Muscle of back (tissue), 11 donors: ENCODE data around the gene PPM1N. TPM values are rescaled to one million over a fixed set of nuclear protein-coding genes. Genes with fewer than 3 reads are reported as not detected.
"Not testable (repeated sequence)": the region's sequence is repeated elsewhere in the genome, so short reads cannot be mapped to it uniquely, and the experiment has no call there.

ENCODE experiments used
- DNase-seq, 3 donors: peaks; one replicate each; pipeline versions ENCODE4 v3.0.0 to v3.0.0-alpha.2; 2013
- polyA plus RNA-seq, 10 donors: library from polyadenylated mRNA; unstranded; fragments of 120-200 nt; gene quantifications; one replicate each; pipeline ENCODE4 v1.2.1, GENCODE V29; 2013; ENCODE audit not compliant: insufficient read length in 10 of 10

Gene PPM1N
- polyA plus RNA-seq, 10 donors: 0.66 to 2.4 (median 0.77) TPM

- peak in 1 of 3 donors; percentile 62 for DNase-seq
Measured at GRCh38 chr19:45507872-45508416, 9.7 kb downstream of the PPM1N start.

DNA sequence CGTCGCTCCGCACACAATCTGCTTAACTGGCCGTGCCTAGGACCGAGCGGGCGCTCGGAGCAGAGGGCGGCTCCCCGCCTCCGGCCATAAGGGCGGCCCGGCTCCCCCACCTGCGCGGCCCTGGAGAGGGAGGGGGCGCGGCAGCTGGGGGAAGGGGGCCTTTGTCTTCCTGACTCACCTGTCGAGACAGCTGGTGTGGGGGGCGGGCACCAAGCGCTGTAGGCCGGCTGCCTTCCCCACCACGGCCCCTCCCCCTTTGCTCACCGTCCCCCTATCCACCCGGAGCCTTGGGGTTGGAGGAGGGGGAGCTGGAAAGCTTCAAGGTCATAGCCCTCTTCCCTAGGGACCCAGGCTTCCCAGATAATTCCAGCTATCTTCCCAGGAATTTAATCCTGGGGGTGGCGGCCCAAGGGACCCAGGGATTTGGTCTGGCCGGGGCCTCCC lies 10.2 kb downstream of the PPM1N start:
- peak in 1 of 3 donors; percentile 57 for DNase-seq

DNA sequence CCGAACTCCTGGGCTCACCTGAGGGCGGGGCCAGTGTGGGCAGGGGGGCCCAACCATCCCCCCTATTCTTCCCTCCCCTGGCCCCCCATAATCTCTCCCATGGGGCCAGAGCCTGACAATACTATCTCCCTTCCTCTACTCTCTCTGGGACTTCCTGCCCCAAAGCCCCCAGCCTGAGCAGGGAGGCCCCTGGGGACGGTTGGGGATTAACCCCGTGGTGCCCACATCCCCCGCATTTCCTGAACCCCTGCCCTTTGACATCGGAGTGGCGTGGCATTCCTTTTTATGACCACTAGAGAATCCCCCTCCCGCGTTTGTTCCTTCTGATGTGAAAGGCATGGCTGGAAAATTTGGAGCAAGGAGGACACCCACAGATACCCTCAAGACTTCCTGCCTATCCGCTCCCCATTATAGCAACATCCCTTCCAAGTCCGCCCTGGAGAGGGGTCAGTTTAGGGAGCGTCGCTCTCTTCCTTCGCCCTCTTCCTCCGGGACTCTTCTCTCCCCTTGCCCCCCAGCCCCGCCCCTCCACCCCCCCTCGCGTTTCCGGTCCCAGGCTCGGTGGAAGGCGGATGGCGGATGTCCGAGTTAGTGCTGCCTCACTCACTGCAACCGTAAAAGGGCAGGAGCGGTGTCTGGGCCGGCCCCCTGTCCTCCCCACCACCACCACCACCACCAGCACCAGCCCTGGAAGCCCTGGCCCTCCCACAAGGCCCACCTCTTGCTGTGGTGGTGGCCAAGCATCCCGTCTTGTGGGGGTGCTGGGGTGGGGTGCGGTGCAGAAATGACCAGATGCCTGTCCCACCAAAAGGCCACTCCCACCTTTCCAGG lies 10.8 kb downstream of the PPM1N start:
- peak in 1 of 3 donors; percentile 63 for DNase-seq

DNA sequence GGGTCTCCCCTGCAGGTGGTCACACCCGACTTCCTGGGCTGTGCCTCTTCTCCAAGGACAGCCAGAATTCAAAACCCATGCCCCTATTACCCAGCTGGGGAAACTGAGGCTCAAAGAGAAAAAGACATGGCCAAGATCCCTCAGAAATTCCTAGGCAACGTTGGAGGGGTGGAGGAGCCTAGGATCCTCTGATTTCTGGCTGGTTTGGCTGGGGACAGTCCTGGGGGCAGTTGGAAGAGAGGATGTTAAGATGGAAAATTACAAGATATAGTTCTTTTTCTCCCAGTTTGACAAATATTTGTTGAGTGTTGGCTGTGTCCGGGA lies 11.4 kb downstream of the PPM1N start:
- DNase-seq: no peak

DNA sequence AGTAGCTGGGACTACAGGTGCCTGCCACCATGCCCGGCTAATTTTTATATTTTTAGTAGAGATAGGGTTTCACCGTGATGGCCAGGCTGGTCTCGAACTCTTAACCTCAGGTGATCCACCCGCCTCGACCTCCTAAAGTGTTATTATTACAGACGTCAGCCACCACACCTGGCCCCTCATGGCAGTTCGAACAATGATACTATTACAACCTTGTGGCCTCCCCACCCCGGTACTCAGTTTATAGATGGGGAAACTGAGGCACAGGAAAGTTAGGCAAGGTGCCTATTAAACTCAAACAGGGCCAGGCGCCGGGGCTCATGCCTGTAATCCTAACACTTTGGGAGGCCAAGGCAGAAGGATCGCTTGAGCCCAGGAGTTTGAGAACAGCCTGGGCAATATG lies 12.1 kb downstream of the PPM1N start:
- not testable (repeated sequence) for DNase-seq

GRCh38 chr19:45511074-45511473 lies 12.8 kb downstream of the PPM1N start:
- no peak for DNase-seq

GRCh38 chr19:45512881-45513483 lies 14.7 kb downstream of the PPM1N start:
- DNase-seq: no peak

GRCh38 chr19:45514376-45515051 lies 16.3 kb downstream of the PPM1N start:
- DNase-seq: no peak

DNA sequence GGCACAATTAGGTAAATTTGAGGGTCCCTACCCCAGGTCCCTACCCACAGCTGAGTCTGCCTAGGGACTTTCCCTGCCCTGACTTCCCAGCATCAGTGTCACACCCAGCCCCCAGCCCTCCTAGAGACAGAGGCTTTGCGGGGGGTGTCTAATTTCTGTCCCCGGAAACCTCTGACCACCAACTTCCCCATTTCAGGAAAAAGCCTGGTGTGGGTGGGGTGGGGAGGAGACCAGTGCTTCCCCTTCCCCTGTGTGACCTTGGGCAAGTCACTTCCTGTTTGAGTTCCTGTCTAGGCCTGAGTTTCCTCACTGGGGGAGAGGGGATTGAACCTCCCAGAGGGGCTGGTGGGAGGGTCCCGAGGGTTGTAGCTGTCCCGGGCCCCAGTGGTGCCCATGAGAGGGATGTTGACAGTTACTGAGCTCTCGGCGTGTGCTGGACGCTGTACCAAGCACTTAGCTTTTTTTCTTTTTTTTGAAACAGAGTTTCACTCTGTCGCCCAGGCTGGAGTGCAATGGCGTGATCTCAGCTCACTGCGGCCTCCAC lies 16.9 kb downstream of the PPM1N start:
- DNase-seq: no peak

- DNase-seq: no peak
Measured at GRCh38 chr19:45515807-45516401, 17.7 kb downstream of the PPM1N start.

GRCh38 chr19:45517238-45517637 lies 19.0 kb downstream of the PPM1N start:
- DNase-seq: no peak

DNA sequence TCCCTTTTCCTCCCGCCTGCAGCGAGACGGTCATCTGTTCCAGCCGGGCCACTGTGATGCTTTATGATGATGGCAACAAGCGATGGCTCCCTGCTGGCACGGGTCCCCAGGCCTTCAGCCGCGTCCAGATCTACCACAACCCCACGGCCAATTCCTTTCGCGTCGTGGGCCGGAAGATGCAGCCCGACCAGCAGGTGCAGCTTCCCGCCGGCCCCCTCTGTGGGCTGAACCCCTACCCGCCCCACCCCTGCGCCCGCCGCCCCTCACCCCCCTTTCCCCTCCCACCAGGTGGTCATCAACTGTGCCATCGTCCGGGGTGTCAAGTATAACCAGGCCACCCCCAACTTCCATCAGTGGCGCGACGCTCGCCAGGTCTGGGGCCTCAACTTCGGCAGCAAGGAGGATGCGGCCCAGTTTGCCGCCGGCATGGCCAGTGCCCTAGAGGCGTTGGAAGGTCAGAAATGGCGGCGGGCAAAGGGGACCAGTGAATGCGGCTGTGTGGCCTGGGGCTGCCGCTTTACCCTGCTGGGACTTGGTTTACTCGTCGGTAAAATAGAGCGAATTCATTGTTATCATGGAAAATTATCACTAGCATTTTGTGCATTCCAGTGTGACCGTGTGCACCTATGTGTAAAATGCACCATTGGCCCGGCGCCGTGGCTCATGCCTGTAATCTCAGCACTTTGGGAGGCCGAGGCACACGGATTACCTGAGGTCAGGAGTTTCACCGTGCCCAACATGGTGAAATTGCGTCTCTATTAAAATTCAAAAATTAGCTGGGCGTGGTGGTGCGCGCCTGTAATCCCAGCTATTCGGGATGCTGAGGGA lies 19.6 kb downstream of the PPM1N start:
- no peak for DNase-seq

GRCh38 chr19:45518469-45518826 lies 20.2 kb downstream of the PPM1N start:
- no peak for DNase-seq

DNA sequence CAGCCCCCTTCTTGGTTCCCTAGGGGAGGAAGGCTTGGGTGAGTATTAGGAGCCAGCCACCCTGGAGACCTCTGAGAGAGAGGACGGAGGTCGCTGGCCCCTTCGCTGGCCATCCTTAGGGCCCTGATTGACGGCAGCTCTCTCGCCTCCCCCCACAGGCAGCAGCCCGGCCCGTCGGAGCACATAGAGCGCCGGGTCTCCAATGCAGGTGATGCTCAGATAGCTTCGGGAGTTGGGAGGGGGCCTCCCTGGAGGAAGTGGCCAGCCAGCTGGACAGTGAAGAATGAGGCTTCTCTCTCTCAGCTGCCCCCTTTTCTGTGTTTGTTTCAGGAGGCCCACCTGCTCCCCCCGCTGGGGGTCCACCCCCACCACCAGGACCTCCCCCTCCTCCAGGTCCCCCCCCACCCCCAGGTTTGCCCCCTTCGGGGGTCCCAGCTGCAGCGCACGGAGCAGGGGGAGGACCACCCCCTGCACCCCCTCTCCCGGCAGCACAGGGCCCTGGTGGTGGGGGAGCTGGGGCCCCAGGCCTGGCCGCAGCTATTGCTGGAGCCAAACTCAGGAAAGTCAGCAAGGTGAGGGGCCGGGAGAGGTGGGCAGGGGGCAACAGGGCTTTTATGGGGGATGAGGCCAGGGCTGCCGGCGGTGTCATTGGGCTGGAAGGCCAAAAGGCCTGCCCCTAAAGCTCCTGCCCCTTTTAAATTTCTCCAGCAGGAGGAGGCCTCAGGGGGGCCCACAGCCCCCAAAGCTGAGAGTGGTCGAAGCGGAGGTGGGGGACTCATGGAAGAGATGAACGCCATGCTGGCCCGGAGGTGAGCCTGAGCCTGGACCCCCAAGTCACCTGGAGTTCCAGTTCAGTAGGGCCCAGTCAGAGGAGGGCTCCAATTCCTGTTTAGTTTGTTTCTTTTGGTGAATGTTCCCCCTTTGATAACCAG lies 24.0 kb downstream of the PPM1N start:
- DNase-seq: no peak

DNA sequence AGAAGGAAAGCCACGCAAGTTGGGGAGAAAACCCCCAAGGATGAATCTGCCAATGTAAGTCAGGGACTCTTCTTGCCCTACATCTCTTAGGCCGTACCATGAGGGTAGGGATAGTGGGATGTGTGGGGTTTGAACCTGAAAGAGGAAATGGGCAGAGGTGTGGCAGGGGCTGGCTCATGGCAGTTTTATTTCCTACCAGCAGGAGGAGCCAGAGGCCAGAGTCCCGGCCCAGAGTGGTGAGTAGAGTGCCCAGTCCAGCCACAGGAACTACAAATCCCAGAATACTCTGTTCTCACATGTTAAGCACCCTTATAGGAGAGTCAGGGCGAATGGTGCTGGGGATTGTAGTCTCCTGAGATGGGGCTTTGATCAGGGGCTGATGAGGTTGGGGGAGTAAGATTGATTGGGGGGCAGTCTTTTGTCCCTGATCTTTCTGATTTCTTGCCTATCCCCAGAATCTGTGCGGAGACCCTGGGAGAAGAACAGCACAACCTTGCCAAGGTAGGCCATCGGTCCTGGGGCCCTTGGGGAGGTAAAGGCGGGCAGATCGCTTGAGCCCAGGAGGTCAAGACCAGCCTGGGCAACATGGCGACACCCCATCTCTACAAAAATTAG lies 25.5 kb downstream of the PPM1N start:
- peak; percentile 82 to 92 (median 88) for DNase-seq

DNA sequence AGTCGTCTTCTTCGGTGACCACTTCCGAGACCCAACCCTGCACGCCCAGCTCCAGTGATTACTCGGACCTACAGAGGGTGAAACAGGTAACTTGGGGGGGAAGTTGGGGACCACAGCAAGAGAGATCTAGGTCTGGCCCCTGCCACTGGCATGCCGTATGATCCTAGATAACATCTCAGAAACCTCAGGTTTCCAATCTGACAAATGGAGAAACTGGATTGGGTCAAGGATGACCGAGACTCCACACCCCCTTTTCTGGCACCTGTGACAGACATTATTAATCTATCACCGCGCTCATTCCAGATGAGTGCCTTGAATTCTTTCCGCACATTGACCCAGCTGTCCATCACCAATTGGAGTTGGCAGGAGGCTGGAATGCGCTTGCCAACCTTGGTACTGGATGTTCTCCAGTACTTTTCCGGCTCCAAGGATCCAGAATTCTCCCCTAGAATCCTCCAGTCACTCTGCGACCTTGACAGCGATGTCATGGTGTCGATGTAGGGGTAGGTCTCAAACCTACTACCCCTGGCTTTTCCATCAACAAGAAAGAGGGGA lies 26.4 kb downstream of the PPM1N start:
- DNase-seq: no peak

- DNase-seq: peak in 1 of 3 donors; percentile 56
Measured at GRCh38 chr19:45526143-45526542, 27.9 kb downstream of the PPM1N start.

- no peak for DNase-seq
Measured at GRCh38 chr19:45526971-45527370, 28.7 kb downstream of the PPM1N start.

- no peak for DNase-seq
Measured at GRCh38 chr19:45527731-45528130, 29.5 kb downstream of the PPM1N start.
